H1 (cell line): ENCODE measurements around the gene EPHA3. TPM values are rescaled to one million over a fixed set of nuclear protein-coding genes. Genes with fewer than 3 reads are reported as not detected.
A peak's percentile ranks its signal among the peaks of the same experiment; 100 is the strongest.

Source experiments
- CTCF ChIA-PET: fragments of 300-600 bp; sonication (Branson Sonifier 250); formaldehyde crosslinking; loops from one replicate; lab custom pipeline; 2021; ENCODE audit not compliant: partially characterized antibody; lab: Charles Lee
- POLR2A ChIA-PET: fragments of 300-600 bp; sonication (Branson Sonifier 250); formaldehyde crosslinking; loops from one replicate; lab custom pipeline; 2021; ENCODE audit warnings: inconsistent platforms; ENCODE audit not compliant: partially characterized antibody; lab: Charles Lee
- DNase-seq, 2 experiments: peaks; one replicate each; pipeline versions ENCODE4 v3.0.0 to v3.0.0-alpha.2; 2010 to 2022; ENCODE audit warnings: low spot score in 2 of 2, low read depth in 1 of 2, mixed read lengths in 1 of 2
- FAIRE-seq: peaks from 2 replicates; lab custom pipeline; 2011; peaks lifted over from hg19 to GRCh38; lab: Jason Lieb, UNC
- H2AFZ ChIP-seq: 2 replicates; pipeline ENCODE4 v1.8.1; 2012; ENCODE audit warnings: low read length, inconsistent platforms
- H2AK5ac ChIP-seq: 2 replicates; pipeline ENCODE4 v1.6.1; 2013; ENCODE audit warnings: low read depth, low read length
- H2BK120ac ChIP-seq: replicated peaks from 2 replicates; pipeline ENCODE3; 2013; ENCODE audit warnings: low read depth, low read length, inconsistent platforms
- H2BK12ac ChIP-seq: 2 replicates; pipeline ENCODE4 v1.6.1; 2013; ENCODE audit warnings: low read depth, low read length
- H2BK15ac ChIP-seq: 2 replicates; pipeline ENCODE4 v1.6.1; 2013; ENCODE audit warnings: low read length
- H2BK20ac ChIP-seq: 2 replicates; pipeline ENCODE4 v1.6.1; 2013; ENCODE audit warnings: low read length
- H2BK5ac ChIP-seq: 2 replicates; pipeline ENCODE4 v1.6.1; 2013; ENCODE audit warnings: low read depth, low read length
- H3K14ac ChIP-seq: 2 replicates; pipeline ENCODE4 v1.6.1; 2013; ENCODE audit warnings: inconsistent platforms; ENCODE audit not compliant: insufficient read length
- H3K18ac ChIP-seq: 2 replicates; pipeline ENCODE4 v1.6.1; 2013; ENCODE audit warnings: low read length; ENCODE audit errors: extremely low read depth
- H3K23ac ChIP-seq: 2 replicates; pipeline ENCODE4 v1.6.1; 2013; ENCODE audit warnings: inconsistent platforms; ENCODE audit not compliant: insufficient read length
- H3K23me2 ChIP-seq: 2 replicates; pipeline ENCODE4 v1.6.1; 2013; ENCODE audit warnings: low read depth, low read length
- H3K27ac ChIP-seq: 2 replicates; pipeline ENCODE4 v1.6.1; 2011; ENCODE audit warnings: low read depth, low read length, inconsistent platforms
- H3K27me3 ChIP-seq, 4 experiments: replicated peaks in 1 of 4; 1 replicate in 1 of 4; 2 replicates in 3 of 4; pipeline versions ENCODE4 v1.6.1 to v1.8.1; 2011 to 2013; ENCODE audit warnings: low read length in 3 of 4, mild to moderate bottlenecking in 3 of 4, inconsistent platforms in 2 of 4, mixed read lengths in 2 of 4, moderate library complexity in 1 of 4; ENCODE audit not compliant: control insufficient read depth in 3 of 4, insufficient read depth in 3 of 4; ENCODE audit errors: extremely low read depth in 1 of 4
- H3K36me3 ChIP-seq, 4 experiments: 2 replicates each; pipeline versions ENCODE4 v1.6.1 to v1.8.1; 2011 to 2013; ENCODE audit warnings: mild to moderate bottlenecking in 4 of 4, low read length in 3 of 4, moderate library complexity in 2 of 4, control low read depth in 1 of 4, inconsistent platforms in 1 of 4; ENCODE audit not compliant: insufficient read depth in 4 of 4, control insufficient read depth in 2 of 4
- H3K4ac ChIP-seq: replicated peaks from 2 replicates; pipeline ENCODE3; 2013; ENCODE audit warnings: low read length, low read depth, mixed read lengths, inconsistent platforms; ENCODE audit not compliant: insufficient read length
- H3K4me1 ChIP-seq, 4 experiments: replicated peaks in 1 of 4; 1 replicate in 1 of 4; 2 replicates in 3 of 4; pipeline versions ENCODE4 v1.6.1 to v1.8.1; 2011 to 2013; ENCODE audit warnings: low read length in 3 of 4, inconsistent platforms in 2 of 4, mixed read lengths in 1 of 4; ENCODE audit not compliant: insufficient read depth in 4 of 4, control insufficient read depth in 3 of 4
- H3K4me2 ChIP-seq, 2 experiments: 2 replicates each; pipeline versions ENCODE4 v1.6.1 to v1.8.1; 2011 to 2013; ENCODE audit warnings: low read depth in 2 of 2, low read length in 2 of 2, control low read depth in 1 of 2, inconsistent platforms in 1 of 2, mild to moderate bottlenecking in 1 of 2; ENCODE audit not compliant: insufficient read depth in 1 of 2
- H3K4me3 ChIP-seq, 4 experiments: fragments of 200-600, 300-600 bp in 1 of 4; sonication (generic), shearing (Covaris generic), sonication (Bioruptor Twin) in 1 of 4; 2 replicates each; pipeline versions ENCODE4 v1.5.1 to v1.8.1; 2011 to 2016; ENCODE audit warnings: low read length in 4 of 4, low read depth in 3 of 4, control low read depth in 2 of 4, inconsistent platforms in 2 of 4, mild to moderate bottlenecking in 2 of 4, mixed read lengths in 1 of 4, moderate library complexity in 1 of 4; ENCODE audit not compliant: insufficient read depth in 2 of 4; ENCODE audit errors: extremely low read depth in 1 of 4
- H3K56ac ChIP-seq: replicated peaks from 2 replicates; pipeline ENCODE3; 2013; ENCODE audit warnings: low read depth, mild to moderate bottlenecking, mixed read lengths, low read length, inconsistent platforms; ENCODE audit not compliant: insufficient read length
- H3K79me1 ChIP-seq: 2 replicates; pipeline ENCODE4 v1.6.1; 2013; ENCODE audit warnings: low read depth, low read length, control low read depth
- H3K79me2 ChIP-seq, 2 experiments: 2 replicates each; pipeline versions ENCODE4 v1.6.1 to v1.8.1; 2012 to 2013; ENCODE audit warnings: low read length in 2 of 2, mild to moderate bottlenecking in 2 of 2, inconsistent platforms in 1 of 2; ENCODE audit not compliant: insufficient read depth in 2 of 2, control insufficient read depth in 1 of 2
- H3K9ac ChIP-seq, 4 experiments: replicated peaks in 1 of 4; 1 replicate in 1 of 4; 2 replicates in 3 of 4; pipeline versions ENCODE4 v1.6.1 to v1.8.1; 2011 to 2013; ENCODE audit warnings: low read depth in 3 of 4, low read length in 3 of 4, control low read depth in 2 of 4, mild to moderate bottlenecking in 2 of 4, moderate library complexity in 2 of 4, inconsistent platforms in 1 of 4; ENCODE audit errors: extremely low read depth in 1 of 4
- H3K9me3 ChIP-seq, 2 experiments: 2 replicates each; pipeline versions ENCODE4 v1.6.1 to v1.8.1; 2012 to 2013; ENCODE audit warnings: mild to moderate bottlenecking in 2 of 2, moderate library complexity in 2 of 2, control low read depth in 1 of 2, inconsistent platforms in 1 of 2, low read depth in 1 of 2, low read length in 1 of 2, mixed read lengths in 1 of 2; ENCODE audit not compliant: insufficient read depth in 2 of 2
- H4K20me1 ChIP-seq, 2 experiments: replicated peaks in 1 of 2; 2 replicates each; pipeline versions ENCODE3 to v1.8.1; 2011 to 2013; ENCODE audit warnings: inconsistent platforms in 2 of 2, low read length in 2 of 2, mild to moderate bottlenecking in 1 of 2; ENCODE audit not compliant: insufficient read depth in 2 of 2, control insufficient read depth in 1 of 2
- H4K5ac ChIP-seq: 2 replicates; pipeline ENCODE4 v1.6.1; 2013; ENCODE audit warnings: low read length, low read depth, mixed read lengths, inconsistent platforms; ENCODE audit not compliant: insufficient read length
- H4K8ac ChIP-seq: 2 replicates; pipeline ENCODE4 v1.8.0; 2013; ENCODE audit warnings: mild to moderate bottlenecking, moderate library complexity, low read length, inconsistent platforms; ENCODE audit not compliant: insufficient read depth; ENCODE audit errors: extremely low read depth
- H4K91ac ChIP-seq: replicated peaks from 2 replicates; pipeline ENCODE3; 2013; ENCODE audit warnings: low read length, mixed read lengths, inconsistent platforms; ENCODE audit not compliant: insufficient read length
- BACH1 ChIP-seq: IDR thresholded peaks from 2 replicates; pipeline ENCODE4 v1.6.1; 2012; ENCODE audit warnings: low read length, improper control_type of control experiment
- CEBPB ChIP-seq: IDR thresholded peaks from 2 replicates; pipeline ENCODE4 v1.6.1; 2012; ENCODE audit warnings: low read depth, low read length
- EGR1 ChIP-seq: IDR thresholded peaks from 2 replicates; pipeline ENCODE4 v1.6.1; 2011; ENCODE audit warnings: low read depth, low read length, borderline replicate concordance
- EZH2 ChIP-seq: fragments of 200-600 bp; sonication (generic); IDR thresholded peaks from 2 replicates; pipeline ENCODE4 v1.7.1; 2012; ENCODE audit warnings: low read depth, mild to moderate bottlenecking, moderate library complexity, low read length, inconsistent platforms; ENCODE audit not compliant: severe bottlenecking
- RBBP5 ChIP-seq: IDR thresholded peaks from 2 replicates; pipeline ENCODE4 v1.7.1; 2012; ENCODE audit warnings: low read depth, mild to moderate bottlenecking, inconsistent platforms, low read length, moderate library complexity, borderline replicate concordance
- RXRA ChIP-seq: IDR thresholded peaks from 2 replicates; pipeline ENCODE4 v1.6.1; 2011; ENCODE audit warnings: low read depth, mild to moderate bottlenecking, low read length, moderate library complexity; ENCODE audit not compliant: insufficient read depth
- SUZ12 ChIP-seq: fragments of 200-600 bp; sonication (generic); IDR thresholded peaks from 2 replicates; pipeline ENCODE4 v1.6.1; 2012; ENCODE audit warnings: mild to moderate bottlenecking, inconsistent platforms, low read length, moderate library complexity, mixed read lengths
- WGBS, 2 experiments: shearing (Covaris generic) in 1 of 2; methylation state at CpG; one replicate each; pipeline versions ENCODE4 v1.1.6 to v1.1.7; 2013 to 2015; ENCODE audit warnings: low lambda C conversion rate in 2 of 2, mixed read lengths in 2 of 2, inconsistent platforms in 1 of 2, low coverage in 1 of 2, missing lambda C conversion rate in 1 of 2; ENCODE audit not compliant: insufficient replicate concordance in 2 of 2, insufficient coverage in 1 of 2, insufficient read length in 1 of 2; ENCODE audit errors: extremely low coverage in 1 of 2, missing lambda C conversion rate in 1 of 2; 5-methylcytosine and 5-hydroxymethylcytosine counted together
- polyA plus RNA-seq, 7 experiments: library from polyadenylated mRNA; depleted of rRNA in 3 of 7; stranded (reverse) in 5 of 7; unstranded in 2 of 7; fragments of >200 nt in 5 of 7; fragments of 200-250 nt in 2 of 7; gene quantifications; 1 replicate in 5 of 7; 2 replicates in 1 of 7; 4 replicates in 1 of 7; pipeline versions ENCODE4 v1.2.1 to v1.2.3, GENCODE V29; 2011 to 2013; ENCODE audit warnings: missing spikeins in 2 of 7, mixed read lengths in 2 of 7
- total RNA-seq: library from RNA; stranded (reverse); fragmentation: NEBNext Ultra II Directional; extraction: Animal tissue kit (Norgen Biotek cat#: 25700); gene quantifications from 2 replicates; pipeline ENCODE4 v1.2.1, GENCODE V29; 2021
- TF ChIP-seq, protein P1 (sequence below): IDR thresholded peaks from 2 replicates; pipeline ENCODE4 v1.6.1; 2012; ENCODE audit warnings: inconsistent platforms
- TF ChIP-seq, protein P2 (sequence below), 3 experiments: IDR thresholded peaks; 1 replicate in 2 of 3; 2 replicates in 1 of 3; pipeline versions ENCODE4 v1.5.1 to v1.6.1; 2011; ENCODE audit warnings: low read length in 3 of 3, mild to moderate bottlenecking in 3 of 3, inconsistent platforms in 2 of 3, low read depth in 1 of 3, moderate library complexity in 1 of 3; ENCODE audit not compliant: insufficient read depth in 1 of 3; ENCODE audit errors: control extremely low read depth in 1 of 3

EPHA3 gene
- total and polyA plus RNA-seq, 2 of the 8 experiments (the other 6 are each of a cell fraction or from before 2014, with no cell fraction given): 0.09 to 0.22 TPM

DNA sequence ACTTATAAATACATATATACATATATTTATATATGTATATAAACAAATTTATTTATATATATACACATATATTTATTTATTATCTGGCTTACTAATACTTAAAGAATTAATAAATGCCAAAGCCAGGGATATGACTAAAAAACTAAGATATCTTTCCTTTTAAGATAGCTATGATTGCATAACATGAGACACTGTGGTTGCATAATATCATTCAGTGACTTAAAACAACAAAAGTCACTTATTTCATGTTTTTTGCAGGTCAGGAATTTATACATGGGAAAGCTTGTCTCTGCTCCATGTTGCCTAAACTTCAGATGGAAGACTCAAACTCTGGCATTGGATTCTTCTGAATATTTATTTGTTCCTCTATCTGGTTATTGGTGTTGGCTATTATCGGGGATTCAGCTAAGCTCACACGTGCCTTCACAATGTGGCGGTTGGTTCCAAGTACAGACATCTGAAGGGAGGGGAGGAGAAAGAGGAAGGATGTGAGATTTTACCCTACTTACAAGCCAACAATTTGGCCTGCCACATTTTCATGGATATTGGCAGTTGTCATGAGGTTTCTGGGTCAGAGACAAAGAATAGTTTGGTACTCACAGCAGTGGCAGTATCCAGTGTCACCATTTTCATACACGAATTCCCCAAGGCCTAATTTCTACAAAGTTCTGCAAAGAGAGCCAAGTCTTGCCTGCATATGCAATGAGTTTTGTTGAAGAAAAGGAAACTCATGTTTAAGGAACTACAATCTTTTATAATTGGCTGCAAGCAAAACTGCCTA lies 381.6 kb downstream of the EPHA3 start:
- Histone ChIP-seq H3K27ac (no peak overlapping the region), H3K79me1 (no peaks in the 10 kb centered on the region), H2BK15ac (no peak overlapping the region)
- TF ChIP-seq CEBPB: no peak; the same call in 1 of the 2 replicates
- no peak for TF ChIP-seq RBBP5
- TF ChIP-seq, protein P1, sequence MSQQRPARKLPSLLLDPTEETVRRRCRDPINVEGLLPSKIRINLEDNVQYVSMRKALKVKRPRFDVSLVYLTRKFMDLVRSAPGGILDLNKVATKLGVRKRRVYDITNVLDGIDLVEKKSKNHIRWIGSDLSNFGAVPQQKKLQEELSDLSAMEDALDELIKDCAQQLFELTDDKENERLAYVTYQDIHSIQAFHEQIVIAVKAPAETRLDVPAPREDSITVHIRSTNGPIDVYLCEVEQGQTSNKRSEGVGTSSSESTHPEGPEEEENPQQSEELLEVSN: no peak
- TF ChIP-seq, protein P2, sequence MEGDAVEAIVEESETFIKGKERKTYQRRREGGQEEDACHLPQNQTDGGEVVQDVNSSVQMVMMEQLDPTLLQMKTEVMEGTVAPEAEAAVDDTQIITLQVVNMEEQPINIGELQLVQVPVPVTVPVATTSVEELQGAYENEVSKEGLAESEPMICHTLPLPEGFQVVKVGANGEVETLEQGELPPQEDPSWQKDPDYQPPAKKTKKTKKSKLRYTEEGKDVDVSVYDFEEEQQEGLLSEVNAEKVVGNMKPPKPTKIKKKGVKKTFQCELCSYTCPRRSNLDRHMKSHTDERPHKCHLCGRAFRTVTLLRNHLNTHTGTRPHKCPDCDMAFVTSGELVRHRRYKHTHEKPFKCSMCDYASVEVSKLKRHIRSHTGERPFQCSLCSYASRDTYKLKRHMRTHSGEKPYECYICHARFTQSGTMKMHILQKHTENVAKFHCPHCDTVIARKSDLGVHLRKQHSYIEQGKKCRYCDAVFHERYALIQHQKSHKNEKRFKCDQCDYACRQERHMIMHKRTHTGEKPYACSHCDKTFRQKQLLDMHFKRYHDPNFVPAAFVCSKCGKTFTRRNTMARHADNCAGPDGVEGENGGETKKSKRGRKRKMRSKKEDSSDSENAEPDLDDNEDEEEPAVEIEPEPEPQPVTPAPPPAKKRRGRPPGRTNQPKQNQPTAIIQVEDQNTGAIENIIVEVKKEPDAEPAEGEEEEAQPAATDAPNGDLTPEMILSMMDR (IDR thresholded peaks at IDR 0.05; ENCODE audit: control extremely low read depth in 1 of 3, insufficient read depth in 1 of 3, low read depth in 1 of 3, low read length in 3 of 3): no peak
- TF ChIP-seq EGR1: no peak
- no peak for TF ChIP-seq RXRA
- TF ChIP-seq EZH2: no peak
- no peak for TF ChIP-seq BACH1
- TF ChIP-seq SUZ12: no peak

More for the DNA sequence above, 381.6 kb downstream of the EPHA3 start:
- no peak overlapping the region for H3K4ac ChIP-seq
- H2BK120ac ChIP-seq: no peak overlapping the region
- no peak overlapping the region for H4K8ac ChIP-seq
- FAIRE-seq (no peak), DNase-seq (no peak)
- CTCF ChIA-PET: no interaction called here
- POLR2A ChIA-PET: no interaction called here
- no peaks in the 10 kb centered on the region for H4K20me1 ChIP-seq
- 86% methylated on average over 4 of the region's 4 CpGs; no CpG with 5 or more reads in 1 of the 2 experiments for WGBS, 2 experiments
- no peaks in the 10 kb centered on the region; the same call in 1 of the 2 replicates for H3K23me2 ChIP-seq
- no peak overlapping the region for H4K91ac ChIP-seq
- H3K27me3 ChIP-seq: no peaks in the 10 kb centered on the region
- no peaks in the 10 kb centered on the region for H3K36me3 ChIP-seq
- H3K79me2 ChIP-seq: no peaks in the 10 kb centered on the region
- no peak overlapping the region for H2AK5ac ChIP-seq
- H3K14ac ChIP-seq: no peak overlapping the region
- H3K18ac ChIP-seq: no peak overlapping the region
- 0 out of 2 replicates have a peak overlapping the region, but pooled peaks have one; percentile 35 for H2AFZ ChIP-seq
- no peak overlapping the region for H3K9ac ChIP-seq
- H2BK5ac ChIP-seq: no peak overlapping the region
- H3K9me3 ChIP-seq: no peaks in the 10 kb centered on the region
- H3K4me3 ChIP-seq: no peak overlapping the region
- H3K23ac ChIP-seq: no peak overlapping the region
- no peak overlapping the region for H2BK12ac ChIP-seq
- no peak overlapping the region for H3K56ac ChIP-seq
- H3K4me1 ChIP-seq: no peaks in the 10 kb centered on the region
- H3K4me2 ChIP-seq: no peak overlapping the region
- no peak overlapping the region for H2BK20ac ChIP-seq
- no peak overlapping the region for H4K5ac ChIP-seq
